ENCODE results near the gene CHST8.

CHST8 gene

DNA sequence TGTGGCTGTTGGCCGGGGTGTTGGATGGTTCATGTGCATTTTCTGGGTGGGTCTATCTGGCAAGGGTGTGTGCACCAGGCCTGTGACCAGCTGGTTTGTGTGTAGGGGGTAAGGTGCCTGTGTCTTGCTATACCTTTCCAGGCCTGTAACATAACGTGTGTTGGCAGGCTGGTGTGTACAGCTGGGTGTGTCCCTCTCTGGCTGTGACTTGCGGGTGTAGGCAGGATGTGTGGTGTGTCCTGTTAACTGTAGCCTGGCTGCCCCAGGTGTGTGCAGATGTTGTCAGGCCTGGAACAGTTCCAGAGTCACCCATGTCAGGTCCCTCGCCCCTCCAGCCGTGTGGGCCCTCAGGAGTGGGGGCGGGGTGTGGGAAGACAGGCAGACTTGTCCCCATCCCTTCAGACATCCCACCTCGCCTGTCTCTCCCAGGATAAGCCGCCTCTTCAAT is 184.7 kb downstream of the CHST8 start:
- H3K27me3 ChIP-seq (ENCODE audit: insufficient read depth, low read length, poor library complexity, severe bottlenecking) = no peaks in the 10 kb centered on the region
- H3K4me2 ChIP-seq (ENCODE audit: low read depth, low read length, poor library complexity, severe bottlenecking) = no peak overlapping the region
- H3K36me3 ChIP-seq (ENCODE audit: insufficient read depth, low read length) = peaks cover 4% of the 10 kb centered on the region; the same call in 1 of the 2 replicates
- H3K9me2 ChIP-seq (replicated peaks; ENCODE audit: low read depth, low read length) = no peaks in the 10 kb centered on the region
- H3K79me2 ChIP-seq (ENCODE audit: insufficient read depth, low read length) = no peaks in the 10 kb centered on the region
- no peaks in the 10 kb centered on the region for H3F3A ChIP-seq (ENCODE audit: low read depth)
- H2AFZ ChIP-seq (ENCODE audit: low read length) = no peak overlapping the region
- no peaks in the 10 kb centered on the region for H4K20me1 ChIP-seq (ENCODE audit: insufficient read depth, low read length, poor library complexity, severe bottlenecking)
- H3K9me3 ChIP-seq (ENCODE audit: insufficient read depth, low read depth, low read length) = no peaks in the 10 kb centered on the region
- no peaks in the 10 kb centered on the region for H3K4me1 ChIP-seq (ENCODE audit: insufficient read depth, low read length, poor library complexity, severe bottlenecking)
- no peak for TF ChIP-seq EZH2phosphoT487 (IDR thresholded peaks at IDR 0.05; ENCODE audit: borderline replicate concordance)
- TF ChIP-seq, protein P1, sequence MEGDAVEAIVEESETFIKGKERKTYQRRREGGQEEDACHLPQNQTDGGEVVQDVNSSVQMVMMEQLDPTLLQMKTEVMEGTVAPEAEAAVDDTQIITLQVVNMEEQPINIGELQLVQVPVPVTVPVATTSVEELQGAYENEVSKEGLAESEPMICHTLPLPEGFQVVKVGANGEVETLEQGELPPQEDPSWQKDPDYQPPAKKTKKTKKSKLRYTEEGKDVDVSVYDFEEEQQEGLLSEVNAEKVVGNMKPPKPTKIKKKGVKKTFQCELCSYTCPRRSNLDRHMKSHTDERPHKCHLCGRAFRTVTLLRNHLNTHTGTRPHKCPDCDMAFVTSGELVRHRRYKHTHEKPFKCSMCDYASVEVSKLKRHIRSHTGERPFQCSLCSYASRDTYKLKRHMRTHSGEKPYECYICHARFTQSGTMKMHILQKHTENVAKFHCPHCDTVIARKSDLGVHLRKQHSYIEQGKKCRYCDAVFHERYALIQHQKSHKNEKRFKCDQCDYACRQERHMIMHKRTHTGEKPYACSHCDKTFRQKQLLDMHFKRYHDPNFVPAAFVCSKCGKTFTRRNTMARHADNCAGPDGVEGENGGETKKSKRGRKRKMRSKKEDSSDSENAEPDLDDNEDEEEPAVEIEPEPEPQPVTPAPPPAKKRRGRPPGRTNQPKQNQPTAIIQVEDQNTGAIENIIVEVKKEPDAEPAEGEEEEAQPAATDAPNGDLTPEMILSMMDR (conservative IDR thresholded peaks at IDR 0.05; ENCODE audit: low read length) = no peak
- H3K4me3 ChIP-seq (ENCODE audit: low read length, poor library complexity, severe bottlenecking) = no peak overlapping the region
- H3K9ac ChIP-seq (ENCODE audit: low read depth, low read length, poor library complexity, severe bottlenecking) = no peak overlapping the region

DNA sequence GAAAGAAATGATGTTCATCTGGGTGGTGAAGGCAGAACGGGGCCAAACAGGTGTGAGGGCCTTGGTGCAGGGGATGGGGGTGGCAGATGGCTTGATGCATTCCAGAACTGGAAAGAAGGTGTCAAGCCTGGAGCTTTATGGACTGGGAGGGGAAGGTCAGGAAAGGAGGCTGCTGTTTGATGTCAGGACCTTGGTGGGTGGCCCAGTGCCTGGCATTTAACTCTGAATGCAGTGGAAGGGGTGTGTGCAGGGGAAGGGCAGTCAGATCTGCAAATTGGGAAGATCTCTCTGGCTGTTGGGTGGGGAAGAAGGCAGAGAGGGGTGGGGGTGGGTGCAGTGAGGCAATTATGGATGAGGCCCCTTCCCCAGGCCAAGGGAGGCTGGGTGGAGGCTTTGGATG is 186.6 kb downstream of the CHST8 start:
- Histone ChIP-seq H3K4me3 (ENCODE audit: low read length, poor library complexity, severe bottlenecking) (no peak overlapping the region), H3K36me3 (ENCODE audit: insufficient read depth, low read length) (peaks cover 7% of the 10 kb centered on the region; the same call in 1 of the 2 replicates), H3F3A (ENCODE audit: low read depth) (no peaks in the 10 kb centered on the region), H3K79me2 (ENCODE audit: insufficient read depth, low read length) (no peaks in the 10 kb centered on the region), H3K9ac (ENCODE audit: low read depth, low read length, poor library complexity, severe bottlenecking) (no peak overlapping the region), H3K9me2 (replicated peaks; ENCODE audit: low read depth, low read length) (no peaks in the 10 kb centered on the region), H3K4me1 (ENCODE audit: insufficient read depth, low read length, poor library complexity, severe bottlenecking) (no peaks in the 10 kb centered on the region), H3K9me3 (ENCODE audit: insufficient read depth, low read depth, low read length) (no peaks in the 10 kb centered on the region), H4K20me1 (ENCODE audit: insufficient read depth, low read length, poor library complexity, severe bottlenecking) (no peaks in the 10 kb centered on the region), H3K27me3 (ENCODE audit: insufficient read depth, low read length, poor library complexity, severe bottlenecking) (no peaks in the 10 kb centered on the region), H3K4me2 (ENCODE audit: low read depth, low read length, poor library complexity, severe bottlenecking) (no peak overlapping the region), H2AFZ (ENCODE audit: low read length) (no peak overlapping the region)
- TF ChIP-seq EZH2phosphoT487 (IDR thresholded peaks at IDR 0.05; ENCODE audit: borderline replicate concordance) = no peak
- TF ChIP-seq, protein P1 (conservative IDR thresholded peaks at IDR 0.05; ENCODE audit: low read length) = no peak

DNA sequence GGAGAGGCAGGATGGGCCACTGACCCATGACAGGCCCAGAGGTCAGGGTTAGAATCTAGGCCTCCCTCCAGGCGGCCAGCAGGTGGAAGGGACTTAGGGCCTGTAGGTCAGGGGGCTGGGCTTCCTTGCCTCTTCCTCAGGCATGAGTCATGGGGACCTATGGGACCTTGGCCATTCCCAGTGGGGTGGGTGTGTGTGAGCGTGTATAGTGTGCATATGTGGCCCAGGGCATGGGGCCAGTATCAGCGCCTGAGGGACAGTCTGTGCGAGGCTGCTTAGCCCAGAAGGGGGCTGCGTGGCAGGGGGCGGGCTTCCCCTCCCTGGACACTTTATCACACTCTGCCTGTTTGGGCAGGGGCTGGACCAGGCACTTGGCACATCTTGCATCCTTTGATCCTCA is 188.2 kb downstream of the CHST8 start:
- Histone ChIP-seq H3K79me2 (ENCODE audit: insufficient read depth, low read length) (no peaks in the 10 kb centered on the region), H3K36me3 (ENCODE audit: insufficient read depth, low read length) (peaks cover 7% of the 10 kb centered on the region; the same call in 1 of the 2 replicates), H3K4me1 (ENCODE audit: insufficient read depth, low read length, poor library complexity, severe bottlenecking) (no peaks in the 10 kb centered on the region), H3K9me3 (ENCODE audit: insufficient read depth, low read depth, low read length) (no peaks in the 10 kb centered on the region), H3K4me2 (ENCODE audit: low read depth, low read length, poor library complexity, severe bottlenecking) (no peak overlapping the region), H3K9me2 (replicated peaks; ENCODE audit: low read depth, low read length) (no peaks in the 10 kb centered on the region), H3F3A (ENCODE audit: low read depth) (no peaks in the 10 kb centered on the region), H3K27me3 (ENCODE audit: insufficient read depth, low read length, poor library complexity, severe bottlenecking) (no peaks in the 10 kb centered on the region), H3K4me3 (ENCODE audit: low read length, poor library complexity, severe bottlenecking) (no peak overlapping the region), H2AFZ (ENCODE audit: low read length) (no peak overlapping the region), H3K9ac (ENCODE audit: low read depth, low read length, poor library complexity, severe bottlenecking) (no peak overlapping the region), H4K20me1 (ENCODE audit: insufficient read depth, low read length, poor library complexity, severe bottlenecking) (no peaks in the 10 kb centered on the region)
- TF ChIP-seq, protein P1 (conservative IDR thresholded peaks at IDR 0.05; ENCODE audit: low read length) = no peak
- no peak for TF ChIP-seq EZH2phosphoT487 (IDR thresholded peaks at IDR 0.05; ENCODE audit: borderline replicate concordance)

Data from Loucy (cell line).